HL-60/S4 treated with phorbol 12-myristate 13-acetate at 8.2 ng/mL for 4 days and 3 days (cell line): ENCODE measurements around the gene MARK2.

Source experiments
- in situ Hi-C: fragments of 300-500 bp; cut with MboI; formaldehyde crosslinking; loops from 2 replicates; pipeline ENCODE4 v1.15.0; 2022; ENCODE audit warnings: low sequenced_read_pairs

The MARK2 gene

GRCh38 chr11:63875506-63876065, 36.7 kb downstream of the MARK2 start:
- in situ Hi-C loops, result no loop called here

- in situ Hi-C loops, result no loop called here
Observed at GRCh38 chr11:63876616-63877015, 37.7 kb downstream of the MARK2 start.

GRCh38 chr11:63877658-63878241, 38.8 kb downstream of the MARK2 start:
- in situ Hi-C loops, result no loop called here

GRCh38 chr11:63879598-63880402, 40.9 kb downstream of the MARK2 start:
- in situ Hi-C loops, result no loop called here

DNA sequence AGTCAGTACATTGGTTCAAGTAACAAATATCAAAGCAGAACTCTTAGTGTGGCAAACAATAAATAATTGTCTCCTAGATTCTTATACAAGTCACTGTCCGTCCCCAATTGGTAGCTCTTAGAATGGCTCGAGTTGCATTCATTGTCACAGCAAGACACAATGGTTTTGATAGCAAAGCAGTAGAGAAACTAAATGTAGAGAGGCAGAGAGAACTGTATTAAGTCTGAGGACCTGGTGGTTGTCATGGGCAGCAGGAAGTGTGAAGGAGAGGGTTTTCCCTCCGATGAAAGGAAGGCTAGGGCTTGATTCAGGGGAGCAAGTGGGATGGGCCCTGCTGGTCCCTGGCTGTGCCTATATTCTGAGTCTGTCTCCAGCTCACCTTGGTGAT, 41.5 kb downstream of the MARK2 start:
- in situ Hi-C loops, result no loop called here

GRCh38 chr11:63882555-63883242, 43.8 kb downstream of the MARK2 start:
- in situ Hi-C loops, result no loop called here

DNA sequence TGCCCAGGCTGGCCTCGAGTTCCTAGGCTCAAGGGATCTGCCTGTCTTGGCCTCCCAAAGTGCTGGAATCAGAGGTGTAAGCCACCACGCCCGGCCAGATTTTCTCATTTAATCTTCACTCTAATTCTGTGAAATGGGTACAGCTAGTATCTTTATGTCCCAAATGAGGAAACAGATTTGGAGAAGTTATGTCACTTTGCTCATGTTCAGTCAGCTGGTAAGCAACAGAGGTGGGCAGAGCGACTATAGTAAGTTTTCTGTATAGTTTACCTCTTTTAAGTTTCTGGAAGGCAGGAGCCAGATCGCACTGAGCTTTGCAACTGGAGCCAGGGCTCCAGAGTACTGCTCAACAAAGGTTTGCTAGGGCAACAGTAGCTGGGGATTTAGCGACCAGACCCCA, 44.9 kb downstream of the MARK2 start:
- in situ Hi-C loops, result no loop called here

GRCh38 chr11:63884196-63884932, 45.5 kb downstream of the MARK2 start:
- in situ Hi-C loops, result no loop called here

- in situ Hi-C loops, result no loop called here
Observed at GRCh38 chr11:63887386-63887999, 48.6 kb downstream of the MARK2 start.

DNA sequence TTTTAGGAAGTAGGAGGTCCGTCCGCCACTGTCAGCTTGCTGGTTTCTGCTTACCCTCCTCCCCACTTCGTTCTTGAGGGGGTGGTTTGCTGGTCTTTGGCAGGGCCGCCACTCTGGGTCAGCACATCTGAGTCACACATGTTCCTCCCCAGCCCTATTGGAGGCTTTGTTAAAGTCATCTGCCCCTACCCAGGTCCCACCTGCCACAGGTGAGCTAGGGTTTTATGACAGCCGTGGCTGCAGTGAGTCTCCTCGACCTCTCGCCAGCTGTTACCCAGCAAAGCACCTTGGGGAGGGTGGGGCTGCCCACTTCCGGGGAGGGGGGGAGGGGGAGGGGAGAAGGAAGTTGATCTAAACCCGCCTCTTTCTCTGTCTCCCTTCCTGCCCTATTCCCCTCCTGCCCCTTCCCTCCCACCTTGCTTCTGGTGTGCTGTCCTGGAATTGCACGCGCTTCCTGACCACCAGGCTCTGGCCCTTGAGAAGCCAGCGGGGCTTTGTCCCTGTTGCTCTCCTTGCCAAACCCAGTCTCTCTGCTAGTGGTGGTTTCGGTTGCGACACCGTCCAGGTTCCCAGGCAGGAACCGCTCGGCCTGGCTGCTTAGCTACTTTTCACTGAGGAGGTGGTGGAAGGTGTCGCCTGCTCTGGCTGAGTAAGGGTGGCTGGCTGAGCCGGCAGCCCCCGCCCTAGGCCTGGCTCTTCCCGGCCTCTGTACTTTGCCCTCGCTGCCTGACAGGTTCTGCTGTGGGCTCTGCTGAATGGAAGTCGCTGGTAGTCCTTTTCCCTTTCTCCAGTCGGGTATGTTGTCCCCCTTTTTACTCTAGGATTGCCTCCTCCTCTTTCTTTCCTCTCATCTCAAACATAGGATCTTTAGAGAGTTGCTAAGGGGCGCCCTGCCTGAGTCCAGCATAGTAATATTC, 49.5 kb downstream of the MARK2 start:
- in situ Hi-C loops, result no loop called here

DNA sequence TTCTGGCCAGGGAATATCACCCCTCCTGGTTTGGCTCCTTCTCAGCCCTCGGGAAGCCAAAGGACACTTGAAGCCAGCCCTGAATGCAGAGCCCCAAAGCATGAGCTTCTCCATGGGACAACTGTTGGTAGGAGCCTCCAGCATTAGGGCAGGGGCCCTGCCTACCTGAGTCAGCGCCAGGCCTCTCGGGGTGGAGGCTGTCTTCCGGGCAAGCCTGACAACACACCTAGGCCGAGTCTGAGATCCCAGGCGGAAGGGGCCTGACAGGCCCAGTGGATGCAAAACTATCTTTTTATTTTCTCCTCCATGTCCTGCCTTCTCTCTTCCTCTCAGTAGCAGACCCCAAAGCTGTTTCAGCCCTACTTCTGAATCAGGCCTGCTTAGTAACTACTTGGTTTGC, 50.4 kb downstream of the MARK2 start:
- in situ Hi-C loops, result no loop called here

DNA sequence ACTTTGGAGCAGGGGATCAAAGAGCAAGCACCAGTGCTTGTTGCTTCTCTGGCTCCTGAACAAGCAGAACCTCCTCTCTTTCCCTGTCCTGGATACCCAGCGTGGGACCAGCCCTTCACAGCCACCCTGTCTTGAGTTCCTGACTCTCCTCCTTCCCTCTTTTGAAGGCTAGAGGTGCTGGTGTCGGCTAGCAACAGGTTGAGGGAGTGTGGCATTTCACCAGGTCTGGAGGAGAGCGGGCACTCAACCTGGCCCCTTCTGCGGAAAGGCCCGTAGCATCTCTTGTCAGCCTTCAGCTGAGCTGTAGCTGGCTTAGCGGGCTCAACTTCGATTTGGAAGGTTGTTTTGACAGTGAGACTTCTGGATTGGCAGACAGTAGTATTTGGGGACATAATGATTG, 51.5 kb downstream of the MARK2 start:
- in situ Hi-C loops, result no loop called here

DNA sequence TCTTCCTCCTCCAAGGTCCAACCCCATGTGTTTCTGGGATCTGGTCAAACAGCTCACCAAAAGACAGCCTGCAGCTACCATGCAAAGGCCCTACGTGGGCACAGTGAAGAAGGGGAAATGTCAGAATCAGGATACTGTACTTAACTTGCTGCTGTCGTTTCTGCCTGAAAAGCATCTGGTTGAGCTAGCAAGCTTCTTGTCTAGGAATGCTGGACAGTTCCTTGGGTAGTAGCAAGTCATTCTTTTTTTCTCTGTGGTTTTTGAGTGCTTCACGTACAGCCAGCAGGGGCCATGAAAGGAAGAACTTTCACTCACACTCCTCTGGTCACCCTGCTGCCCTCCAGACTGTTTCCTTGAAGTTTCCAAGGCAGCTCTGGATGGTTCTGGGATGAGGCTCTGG, 53.3 kb downstream of the MARK2 start:
- in situ Hi-C loops, result no loop called here

- in situ Hi-C loops, result no loop called here
Observed at GRCh38 chr11:63893355-63893754, 54.4 kb downstream of the MARK2 start.

GRCh38 chr11:63896071-63896470, 57.2 kb downstream of the MARK2 start:
- in situ Hi-C loops, result no loop called here

GRCh38 chr11:63897459-63898146, 58.7 kb downstream of the MARK2 start:
- in situ Hi-C loops, result no loop called here

- in situ Hi-C loops, result no loop called here
Observed at GRCh38 chr11:63901660-63902059, 62.8 kb downstream of the MARK2 start.

- in situ Hi-C loops, result no loop called here
Observed at GRCh38 chr11:63903884-63904283, 65.0 kb downstream of the MARK2 start.

DNA sequence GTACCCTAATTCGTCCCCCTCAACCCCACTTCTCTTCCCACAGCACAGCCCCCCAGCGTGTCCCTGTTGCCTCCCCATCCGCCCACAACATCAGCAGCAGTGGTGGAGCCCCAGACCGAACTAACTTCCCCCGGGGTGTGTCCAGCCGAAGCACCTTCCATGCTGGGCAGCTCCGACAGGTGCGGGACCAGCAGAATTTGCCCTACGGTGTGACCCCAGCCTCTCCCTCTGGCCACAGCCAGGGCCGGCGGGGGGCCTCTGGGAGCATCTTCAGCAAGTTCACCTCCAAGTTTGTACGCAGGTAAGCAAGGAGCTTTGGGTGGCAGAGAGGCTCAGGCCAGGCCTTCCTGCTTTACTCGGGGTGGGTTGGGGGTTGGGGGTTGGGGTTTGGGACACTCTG, 65.8 kb downstream of the MARK2 start:
- in situ Hi-C loops, result no loop called here
